Forelimb muscle (tissue), 1 donor: Measurements from ENCODE around the gene ANO5. TPM values are rescaled to one million over a fixed set of nuclear protein-coding genes. Genes with fewer than 3 reads are reported as not detected.
A peak's percentile ranks its signal among the peaks of the same experiment; 100 is the strongest.
"Not testable (repeated sequence)": the region's sequence is repeated elsewhere in the genome, so short reads cannot be mapped to it uniquely, and the experiment has no call there.

Source experiments
- DNase-seq: peaks from one replicate; pipeline ENCODE4 v3.0.0-alpha.2; 2013; ENCODE audit warnings: low read depth
- polyA plus RNA-seq: library from polyadenylated mRNA; unstranded; fragments of 120-200 nt; gene quantifications from one replicate; pipeline ENCODE4 v1.2.1, GENCODE V29; 2013; ENCODE audit not compliant: insufficient read length

The ANO5 gene
- polyA plus RNA-seq, 1 donor, result 14.4 TPM

DNA sequence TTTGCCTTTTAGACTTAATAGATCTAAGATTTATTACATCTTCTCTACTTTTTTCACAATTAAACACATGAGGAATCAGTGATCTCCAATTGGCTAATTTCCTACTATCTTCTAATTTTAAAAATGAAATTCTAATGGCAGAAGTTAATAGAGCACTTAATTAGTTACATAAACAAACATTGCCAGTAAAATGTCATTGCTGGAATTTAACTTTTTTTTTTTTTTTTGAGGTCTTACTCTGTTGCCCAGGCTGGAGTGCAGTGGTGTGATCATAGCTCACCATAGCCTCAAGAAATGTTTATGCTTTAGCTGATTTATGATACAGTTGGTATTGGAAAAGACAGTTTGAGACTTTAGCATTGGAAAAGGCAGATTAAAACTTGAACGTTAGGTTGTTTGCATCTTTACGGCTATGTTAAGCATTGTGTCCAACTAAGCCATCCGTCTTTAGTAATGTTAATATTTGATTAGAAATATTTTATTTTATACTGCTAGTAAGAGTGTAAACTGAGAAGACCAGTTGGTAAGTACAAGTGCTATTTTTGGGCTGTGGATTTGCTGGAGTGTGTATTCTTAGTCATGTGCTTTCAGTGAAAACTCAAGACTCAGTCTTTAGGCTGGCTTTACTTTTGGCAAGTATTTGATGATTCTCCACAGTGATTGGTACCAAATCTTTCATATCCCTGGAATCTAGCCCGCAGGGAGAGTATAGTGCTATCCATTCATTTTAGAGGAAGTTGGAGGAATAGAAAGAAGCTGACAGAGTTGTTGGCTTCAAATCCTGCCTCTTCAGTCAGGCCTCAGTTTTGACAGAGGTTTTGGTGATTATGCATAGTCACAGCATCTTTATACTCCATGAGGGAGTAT lies 4.5 kb downstream of the ANO5 start:
- DNase-seq, result no peak

- DNase-seq, result no peak
Measured at GRCh38 chr11:22199243-22199642, 6.4 kb downstream of the ANO5 start.

- DNase-seq, result no peak
Measured at GRCh38 chr11:22203281-22203680, 10.4 kb downstream of the ANO5 start.

- no peak for DNase-seq
Measured at GRCh38 chr11:22207162-22207561, 14.3 kb downstream of the ANO5 start.

DNA sequence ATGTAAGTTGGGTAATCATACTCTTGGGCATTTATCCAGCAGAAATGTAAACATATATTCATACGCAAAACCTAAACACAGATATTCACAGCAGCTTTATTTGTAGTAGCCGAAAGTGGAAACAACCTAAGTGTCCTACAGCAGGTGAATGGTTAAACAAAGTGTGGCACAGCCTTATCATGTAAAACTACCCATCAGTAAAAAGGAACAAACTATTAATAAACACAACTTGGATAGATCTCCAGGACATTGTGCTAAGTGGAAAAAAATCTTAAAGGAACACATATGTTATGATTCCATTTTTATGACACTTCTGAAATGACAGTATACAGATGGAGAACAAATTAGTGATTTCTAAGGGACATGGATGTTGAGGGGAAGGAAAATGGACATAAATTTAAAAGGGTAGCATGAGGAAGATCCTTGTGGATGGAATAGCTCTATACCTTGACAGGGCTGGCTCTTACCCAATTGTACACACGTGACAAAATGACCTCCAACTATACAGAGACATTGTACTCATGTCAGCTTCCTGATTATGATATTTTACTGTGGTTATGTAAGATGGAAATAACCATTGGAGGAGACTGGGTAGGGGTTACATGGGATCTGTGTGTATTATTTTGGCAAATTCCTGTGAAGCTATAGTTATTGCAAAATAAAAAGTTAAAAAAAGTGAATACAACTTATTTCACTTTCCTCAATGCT lies 15.4 kb downstream of the ANO5 start:
- no peak for DNase-seq

GRCh38 chr11:22216940-22217339 lies 24.1 kb downstream of the ANO5 start:
- no peak for DNase-seq

DNA sequence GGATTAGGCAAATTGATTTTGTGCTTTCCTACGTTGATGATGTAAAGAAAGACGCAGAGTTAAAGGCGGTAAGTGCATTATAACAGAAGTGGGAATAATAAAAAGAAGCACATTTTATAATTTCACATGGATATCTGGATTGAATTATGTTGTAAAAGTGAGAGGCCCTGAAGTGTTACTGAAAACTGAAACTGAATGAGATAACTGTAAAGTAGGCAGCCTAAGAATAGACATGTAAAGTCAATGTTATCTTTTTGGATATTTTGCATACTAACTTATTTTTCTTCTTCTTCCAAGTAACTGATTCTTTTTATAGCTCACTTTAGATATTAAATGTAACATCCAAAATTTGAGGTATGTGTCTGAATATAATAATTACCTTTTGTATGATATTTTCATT lies 28.3 kb downstream of the ANO5 start:
- no peak for DNase-seq

DNA sequence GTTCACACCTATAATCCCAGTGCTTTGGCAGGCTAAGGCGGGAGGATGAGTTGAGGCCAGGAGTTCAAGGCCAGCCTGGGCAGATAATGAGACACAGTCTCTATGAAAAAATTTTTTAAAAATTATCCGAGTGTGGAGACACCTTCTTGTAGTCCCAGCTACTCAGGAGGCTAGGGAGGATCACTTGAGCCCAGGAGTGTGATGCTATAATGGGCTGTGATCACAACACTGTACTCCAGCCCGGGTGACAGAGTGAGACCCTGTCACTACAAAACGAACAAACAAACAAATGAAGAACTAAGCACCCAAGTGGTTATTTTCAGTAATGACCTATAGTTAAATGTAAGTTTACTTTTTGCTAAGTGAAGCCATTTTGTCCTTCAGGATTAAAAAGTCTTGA lies 32.3 kb downstream of the ANO5 start:
- no peak for DNase-seq

GRCh38 chr11:22234743-22235142 lies 41.9 kb downstream of the ANO5 start:
- DNase-seq, result no peak

DNA sequence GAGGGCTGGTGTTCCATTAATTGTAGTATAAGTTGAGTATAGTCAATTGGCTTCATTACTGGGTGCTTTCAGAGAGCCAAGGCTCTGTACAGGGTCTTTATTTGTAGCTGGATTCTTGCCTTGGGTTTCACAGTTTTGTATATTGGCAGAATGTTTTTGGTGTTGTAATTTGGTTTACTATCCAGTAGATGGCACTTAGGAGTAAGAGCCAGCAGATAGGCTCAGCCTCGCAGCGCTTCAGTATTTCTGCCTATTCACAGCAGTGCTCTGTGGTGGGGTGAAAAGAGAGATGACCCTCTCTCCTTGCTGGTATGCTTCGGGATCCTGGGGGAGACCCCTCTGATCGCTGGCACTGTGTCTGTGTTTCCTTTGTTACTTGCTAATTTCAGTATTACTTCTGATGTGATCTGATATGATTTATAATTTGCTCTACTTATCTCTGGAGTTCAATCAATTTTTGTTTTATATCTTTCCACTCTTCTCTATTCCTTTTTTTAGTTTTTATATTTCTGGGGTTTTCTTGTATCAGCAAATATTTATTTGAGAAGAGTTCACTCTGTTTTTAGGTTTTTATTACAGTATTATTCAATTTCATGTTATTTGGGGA lies 52.2 kb downstream of the ANO5 start:
- DNase-seq, result peak; percentile 5

DNA sequence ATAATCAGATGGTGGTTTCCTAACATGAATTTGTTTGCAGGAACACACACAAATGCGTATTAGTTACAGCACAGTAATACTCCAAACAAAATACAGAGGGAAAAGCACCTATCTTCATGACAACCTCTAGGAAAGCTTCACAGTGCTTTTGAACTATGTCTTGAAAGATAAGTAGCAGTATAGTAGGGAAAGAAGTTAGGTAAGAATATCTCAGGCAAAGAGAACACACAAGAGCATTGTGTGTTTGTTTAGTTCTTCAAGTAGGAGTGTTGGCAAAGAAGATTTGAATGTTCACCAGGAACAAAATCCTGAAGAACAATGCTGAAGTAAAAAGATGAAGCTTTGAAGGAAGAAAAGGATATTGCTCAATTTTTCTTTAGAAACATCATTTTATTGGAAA lies 54.1 kb downstream of the ANO5 start:
- DNase-seq, result no peak

DNA sequence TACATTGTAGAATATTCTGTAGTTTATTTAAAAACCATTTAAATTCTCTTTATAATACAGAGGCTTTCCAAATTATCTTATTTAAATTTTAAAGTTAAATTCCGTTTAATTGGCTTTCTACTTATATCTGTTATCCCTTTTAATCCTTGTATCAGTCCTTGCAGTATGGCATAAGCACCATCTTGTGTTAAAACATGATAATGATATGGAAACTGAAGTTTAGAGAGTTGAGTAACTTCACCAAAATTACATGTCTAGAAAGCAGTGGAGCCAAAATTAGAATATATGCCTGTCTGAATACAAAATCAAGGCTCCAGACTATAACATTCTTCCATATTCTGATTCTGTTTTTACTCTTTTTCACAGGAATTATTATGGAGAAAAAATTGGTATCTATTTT lies 57.0 kb downstream of the ANO5 start:
- DNase-seq, result no peak

DNA sequence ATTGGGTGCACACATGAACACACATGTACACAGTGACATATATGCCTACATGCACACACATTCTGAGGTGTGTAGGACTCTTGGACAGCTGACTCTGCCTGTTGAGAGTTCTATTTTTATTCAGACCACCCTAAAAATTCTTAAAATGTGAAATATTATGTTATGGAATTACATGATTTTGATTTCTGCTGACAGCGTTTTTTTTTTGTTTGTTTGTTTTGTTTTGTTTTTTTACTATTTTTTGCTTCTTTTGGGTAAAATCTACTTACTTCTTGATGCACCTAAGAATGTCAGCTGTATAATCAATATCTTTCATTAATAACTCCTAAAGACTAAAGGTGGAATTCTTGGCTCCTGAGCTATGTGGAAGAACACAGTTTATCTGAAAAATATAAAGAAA lies 64.0 kb downstream of the ANO5 start:
- DNase-seq, result no peak

DNA sequence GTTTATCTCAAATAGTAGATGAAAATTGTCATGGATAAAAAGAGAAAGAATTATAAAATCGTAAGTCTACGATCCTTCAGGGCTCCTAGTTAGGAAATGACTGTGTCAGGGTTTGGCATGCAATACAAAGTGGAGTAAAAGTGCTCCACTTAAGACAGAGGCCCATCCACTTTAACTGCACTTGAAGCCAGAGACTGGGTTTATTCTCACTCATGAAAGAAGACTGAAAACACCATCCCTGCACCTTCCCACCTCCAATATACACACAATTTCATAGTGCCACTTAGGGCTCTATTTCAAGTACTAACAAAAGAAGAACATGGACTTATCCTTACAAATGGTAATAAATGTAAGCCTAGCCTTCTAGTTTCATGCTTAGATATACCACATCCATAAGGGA lies 70.7 kb downstream of the ANO5 start:
- no peak for DNase-seq

DNA sequence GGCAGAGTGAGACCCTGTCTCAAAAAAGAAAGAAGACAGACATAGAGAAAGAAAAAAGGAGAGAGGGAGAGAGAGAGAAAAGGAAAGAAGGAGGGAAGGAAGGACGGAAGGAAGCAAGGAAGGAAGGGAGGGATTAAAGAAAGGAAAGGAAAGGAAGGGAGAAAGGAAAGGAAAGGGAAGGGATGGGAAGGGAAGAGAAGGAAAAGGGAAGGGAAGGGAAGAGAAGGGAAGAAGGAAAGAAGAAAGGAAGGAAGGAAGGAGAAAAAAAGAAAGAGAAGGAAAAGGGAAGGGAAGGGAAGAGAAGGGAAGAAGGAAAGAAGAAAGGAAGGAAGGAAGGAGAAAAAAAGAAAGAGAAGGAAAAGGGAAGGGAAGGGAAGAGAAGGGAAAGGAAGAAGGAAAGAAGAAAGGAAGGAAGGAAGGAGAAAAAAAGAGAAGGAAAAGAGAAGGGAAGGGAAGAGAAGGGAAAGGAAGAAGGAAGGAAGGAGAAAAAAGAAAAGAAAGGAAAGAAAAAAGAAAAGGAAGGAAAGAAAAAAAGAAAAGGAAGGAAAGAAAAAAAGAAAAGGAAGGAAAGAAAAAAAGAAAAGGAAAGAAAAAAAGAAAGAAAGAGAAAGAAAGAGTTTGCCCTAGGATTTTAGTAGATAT lies 76.2 kb downstream of the ANO5 start:
- DNase-seq, result not testable (repeated sequence)

DNA sequence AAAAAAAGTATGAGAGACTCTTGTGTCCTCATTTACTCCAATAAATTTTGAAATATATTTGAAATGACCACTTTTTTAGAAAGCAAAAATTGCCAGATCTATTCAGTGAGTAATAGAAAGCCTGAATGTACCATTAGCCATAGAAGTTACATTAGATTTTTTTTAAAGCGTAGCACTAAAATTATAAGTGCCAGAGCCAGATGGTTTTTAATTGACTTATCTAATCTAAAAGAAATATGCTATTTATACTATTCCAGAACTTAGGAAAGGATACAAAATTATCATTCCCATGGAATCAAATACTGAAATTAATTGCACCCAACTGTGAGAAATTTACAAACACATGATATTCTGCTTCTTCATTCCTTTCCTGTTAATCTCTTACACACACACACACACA lies 80.9 kb downstream of the ANO5 start:
- DNase-seq, result no peak

- no peak for DNase-seq
Measured at GRCh38 chr11:22275600-22275999, 82.7 kb downstream of the ANO5 start.

DNA sequence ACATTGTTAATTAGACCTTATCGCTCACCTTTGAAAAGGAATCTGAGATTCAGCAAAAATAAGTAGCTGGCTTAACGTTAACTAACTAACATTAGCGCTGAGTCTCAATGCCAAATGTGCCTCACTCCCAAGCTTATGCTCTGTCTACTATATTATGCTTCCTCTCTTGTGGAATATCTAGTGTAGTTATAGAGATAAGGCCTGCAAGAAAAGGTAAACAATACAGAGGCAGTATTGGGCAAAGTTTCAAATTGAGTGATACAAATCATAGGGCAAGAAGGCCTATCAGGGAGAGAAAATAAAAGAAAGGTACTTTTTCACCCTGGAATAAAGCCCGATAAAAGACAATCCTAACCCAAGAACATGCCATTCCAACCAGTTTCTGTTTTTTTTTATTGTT lies 83.7 kb downstream of the ANO5 start:
- DNase-seq, result no peak

DNA sequence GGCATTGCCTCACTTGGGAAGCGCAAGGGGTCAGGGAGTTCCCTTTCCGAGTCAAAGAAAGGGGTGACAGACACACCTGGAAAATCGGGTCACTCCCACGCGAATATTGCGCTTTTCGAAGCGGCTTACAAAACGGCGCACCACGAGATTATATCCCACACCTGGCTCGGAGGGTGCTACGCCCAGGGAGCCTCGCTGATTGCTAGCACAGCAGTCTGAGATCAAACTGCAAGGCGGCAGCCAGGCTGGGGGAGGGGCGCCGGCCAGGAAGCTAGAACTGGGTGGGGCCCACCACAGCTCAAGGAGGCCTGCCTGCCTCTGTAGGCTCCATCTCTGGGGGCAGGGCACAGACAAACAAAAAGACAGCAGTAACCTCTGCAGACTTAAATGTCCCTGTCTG lies 92.1 kb downstream of the ANO5 start:
- DNase-seq, result not testable (repeated sequence)

DNA sequence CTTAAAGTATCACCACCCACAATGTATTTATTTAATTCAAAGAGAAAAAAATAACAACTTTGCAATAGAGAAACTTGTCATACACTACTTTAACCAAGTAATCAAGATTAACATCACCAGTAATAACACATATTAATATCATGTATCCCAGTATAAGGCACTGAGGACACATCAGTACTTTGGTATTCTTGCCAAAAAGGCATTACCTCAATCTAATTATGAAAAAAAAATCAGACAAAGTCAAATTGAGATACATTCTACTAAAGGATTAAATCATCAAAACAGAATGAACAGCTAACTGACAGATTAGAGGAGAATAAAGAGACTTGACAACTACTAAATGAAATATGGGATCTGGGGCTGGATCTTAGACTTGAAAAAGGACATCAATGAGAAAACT lies 109.5 kb downstream of the ANO5 start:
- DNase-seq, result no peak

GRCh38 chr11:22304337-22304961 lies 111.6 kb downstream of the ANO5 start:
- peak; percentile 1 for DNase-seq

GRCh38 chr11:22317656-22318055 lies 124.8 kb downstream of the ANO5 start:
- DNase-seq, result no peak
